MG63 (cell line): Measurements from ENCODE around the gene RALGDS. TPM values are rescaled to one million over a fixed set of nuclear protein-coding genes. Genes with fewer than 3 reads are reported as not detected.
"Not testable (repeated sequence)": the region's sequence is repeated elsewhere in the genome, so short reads cannot be mapped to it uniquely, and the experiment has no call there.

Experiments
- DNase-seq: peaks from one replicate; pipeline ENCODE4 v3.0.0-alpha.2; 2020
- H3K27me3 ChIP-seq: fragments of 250-450 bp; sonication (Bioruptor Pico); 2 replicates; pipeline ENCODE4 v1.5.1; 2020; ENCODE audit warnings: mild to moderate bottlenecking, moderate library complexity
- H3K36me3 ChIP-seq: fragments of 250-450 bp; sonication (Bioruptor Pico); 2 replicates; pipeline ENCODE4 v1.5.1; 2020; ENCODE audit warnings: mild to moderate bottlenecking, moderate library complexity
- H3K4me3 ChIP-seq: fragments of 250-450 bp; sonication (Bioruptor Pico); 2 replicates; pipeline ENCODE4 v1.5.1; 2020; ENCODE audit warnings: mild to moderate bottlenecking, moderate library complexity
- H3K9me3 ChIP-seq: fragments of 250-450 bp; sonication (Bioruptor Pico); 2 replicates; pipeline ENCODE4 v1.5.1; 2020; ENCODE audit warnings: mild to moderate bottlenecking, moderate library complexity
- total RNA-seq: library from RNA; depleted of rRNA; stranded (reverse); fragments of >200 nt; shearing (Covaris generic); gene quantifications from 2 replicates; pipeline ENCODE4 v1.2.3, GENCODE V29; 2014; ENCODE audit warnings: low replicate concordance

The RALGDS gene
- total RNA-seq, 1 experiment from 2014 or later, result 21.4 TPM

GRCh38 chr9:133090752-133091385, 30.2 kb downstream of the RALGDS start:
- Histone ChIP-seq H3K9me3 (peaks cover 8% of the 10 kb centered on the region), H3K27me3 (no peaks in the 10 kb centered on the region), H3K4me3 (no peak overlapping the region), H3K36me3 (peaks cover 10% of the 10 kb centered on the region)
- no peak for DNase-seq

- Histone ChIP-seq H3K4me3 (no peak overlapping the region), H3K9me3 (peaks cover 1% of the 10 kb centered on the region), H3K36me3 (peaks cover 3% of the 10 kb centered on the region), H3K27me3 (no peaks in the 10 kb centered on the region)
- DNase-seq, result no peak
Measured at GRCh38 chr9:133090187-133090586, 30.9 kb downstream of the RALGDS start.

GRCh38 chr9:133089271-133089671, 31.8 kb downstream of the RALGDS start:
- no peaks in the 10 kb centered on the region for H3K9me3 ChIP-seq
- H3K36me3 ChIP-seq, result peaks cover 3% of the 10 kb centered on the region; the same call in 1 of the 2 replicates
- H3K27me3 ChIP-seq, result no peaks in the 10 kb centered on the region
- no peak overlapping the region for H3K4me3 ChIP-seq
- DNase-seq, result no peak

- Histone ChIP-seq H3K4me3 (no peak overlapping the region), H3K27me3 (no peaks in the 10 kb centered on the region)
- no peak for DNase-seq
Measured at GRCh38 chr9:133088756-133089155, 32.3 kb downstream of the RALGDS start.

GRCh38 chr9:133088146-133088750, 32.8 kb downstream of the RALGDS start:
- no peak for DNase-seq
- H3K36me3 ChIP-seq, result no peaks in the 10 kb centered on the region
- H3K9me3 ChIP-seq, result no peaks in the 10 kb centered on the region
- no peaks in the 10 kb centered on the region for H3K27me3 ChIP-seq
- no peak overlapping the region for H3K4me3 ChIP-seq

More at GRCh38 chr9:133088756-133089155, 32.3 kb downstream of the RALGDS start:
- H3K9me3 ChIP-seq, result no peaks in the 10 kb centered on the region
- peaks cover 3% of the 10 kb centered on the region; the same call in 1 of the 2 replicates for H3K36me3 ChIP-seq

- Histone ChIP-seq H3K4me3 (no peak overlapping the region), H3K9me3 (no peaks in the 10 kb centered on the region), H3K27me3 (no peaks in the 10 kb centered on the region), H3K36me3 (no peaks in the 10 kb centered on the region)
- DNase-seq, result no peak
Measured at GRCh38 chr9:133087429-133088145, 33.5 kb downstream of the RALGDS start.

- no peaks in the 10 kb centered on the region for H3K27me3 ChIP-seq
- no peak for DNase-seq
- H3K4me3 ChIP-seq, result no peak overlapping the region
- H3K9me3 ChIP-seq, result no peaks in the 10 kb centered on the region
- H3K36me3 ChIP-seq, result no peaks in the 10 kb centered on the region
Measured at GRCh38 chr9:133086894-133087293, 34.1 kb downstream of the RALGDS start.

- H3K4me3 ChIP-seq, H3K27me3 ChIP-seq, H3K9me3 ChIP-seq, H3K36me3 ChIP-seq, DNase-seq: not testable (repeated sequence)
Measured at GRCh38 chr9:133086212-133086860, 34.7 kb downstream of the RALGDS start.

- not testable (repeated sequence) for H3K27me3 ChIP-seq, DNase-seq, H3K9me3 ChIP-seq
Measured at GRCh38 chr9:133083688-133084087, 37.4 kb downstream of the RALGDS start.

GRCh38 chr9:133081957-133082644, 38.9 kb downstream of the RALGDS start:
- not testable (repeated sequence) for H3K4me3 ChIP-seq, H3K9me3 ChIP-seq, DNase-seq, H3K36me3 ChIP-seq, H3K27me3 ChIP-seq

More at GRCh38 chr9:133083688-133084087, 37.4 kb downstream of the RALGDS start:
- not testable (repeated sequence) for H3K4me3 ChIP-seq, H3K36me3 ChIP-seq

GRCh38 chr9:133080786-133081779, 40.0 kb downstream of the RALGDS start:
- DNase-seq, H3K36me3 ChIP-seq, H3K4me3 ChIP-seq: not testable (repeated sequence)

GRCh38 chr9:133080161-133080560, 40.9 kb downstream of the RALGDS start:
- Histone ChIP-seq H3K36me3 (no peaks in the 10 kb centered on the region), H3K4me3 (no peak overlapping the region), H3K9me3 (no peaks in the 10 kb centered on the region), H3K27me3 (no peaks in the 10 kb centered on the region)
- no peak for DNase-seq

More at GRCh38 chr9:133080786-133081779, 40.0 kb downstream of the RALGDS start:
- H3K27me3 ChIP-seq, H3K9me3 ChIP-seq: not testable (repeated sequence)

- Histone ChIP-seq H3K4me3 (no peak overlapping the region), H3K27me3 (no peaks in the 10 kb centered on the region), H3K9me3 (no peaks in the 10 kb centered on the region), H3K36me3 (no peaks in the 10 kb centered on the region)
- no peak for DNase-seq
Measured at GRCh38 chr9:133078486-133078885, 42.6 kb downstream of the RALGDS start.

GRCh38 chr9:133076691-133077090, 44.3 kb downstream of the RALGDS start:
- H3K4me3 ChIP-seq, result no peak overlapping the region
- DNase-seq, result no peak
- no peaks in the 10 kb centered on the region for H3K9me3 ChIP-seq
- H3K36me3 ChIP-seq, result no peaks in the 10 kb centered on the region
- no peaks in the 10 kb centered on the region for H3K27me3 ChIP-seq

- no peaks in the 10 kb centered on the region for H3K27me3 ChIP-seq
- H3K4me3 ChIP-seq, result no peak overlapping the region
- no peaks in the 10 kb centered on the region for H3K36me3 ChIP-seq
- no peaks in the 10 kb centered on the region for H3K9me3 ChIP-seq
- peak; percentile 14 for DNase-seq
Measured at GRCh38 chr9:133075925-133076630, 45.0 kb downstream of the RALGDS start.
